Anterior cingulate cortex (tissue), 58 donors: Measurements from ENCODE around the gene PAPSS2.
"Not testable (repeated sequence)": the region's sequence is repeated elsewhere in the genome, so short reads cannot be mapped to it uniquely, and the experiment has no call there.

Experiments used
- DNase-seq, 58 donors: peaks; one replicate each; lab custom pipeline; 2025; lab: John Stamatoyannopoulos, UW

Gene PAPSS2

GRCh38 chr10:87739703-87740102, 80.0 kb downstream of the PAPSS2 start:
- no peak for DNase-seq

GRCh38 chr10:87740254-87740655, 80.6 kb downstream of the PAPSS2 start:
- DNase-seq, result no peak

- DNase-seq, result not testable (repeated sequence)
Observed at GRCh38 chr10:87742992-87743610, 83.4 kb downstream of the PAPSS2 start.

- DNase-seq, result no peak
Observed at GRCh38 chr10:87744606-87745005, 84.9 kb downstream of the PAPSS2 start.

GRCh38 chr10:87746911-87747310, 87.2 kb downstream of the PAPSS2 start:
- DNase-seq, result no peak

- DNase-seq, result not testable (repeated sequence)
Observed at GRCh38 chr10:87748244-87748643, 88.6 kb downstream of the PAPSS2 start.

- DNase-seq, result no peak
Observed at GRCh38 chr10:87750001-87750671, 90.5 kb downstream of the PAPSS2 start.

GRCh38 chr10:87750817-87751216, 91.1 kb downstream of the PAPSS2 start:
- DNase-seq, result no peak

- DNase-seq, result no peak
Observed at GRCh38 chr10:87751274-87751673, 91.6 kb downstream of the PAPSS2 start.

GRCh38 chr10:87752566-87752965, 92.9 kb downstream of the PAPSS2 start:
- DNase-seq, result no peak

GRCh38 chr10:87753995-87754866, 94.6 kb downstream of the PAPSS2 start:
- no peak for DNase-seq

GRCh38 chr10:87757685-87758084, 98.0 kb downstream of the PAPSS2 start:
- no peak for DNase-seq

GRCh38 chr10:87759551-87759950, 99.9 kb downstream of the PAPSS2 start:
- no peak for DNase-seq

GRCh38 chr10:87760195-87760905, 100.7 kb downstream of the PAPSS2 start:
- no peak for DNase-seq

GRCh38 chr10:87761153-87761552, 101.5 kb downstream of the PAPSS2 start:
- no peak for DNase-seq

- no peak for DNase-seq
Observed at GRCh38 chr10:87761892-87762291, 102.2 kb downstream of the PAPSS2 start.

GRCh38 chr10:87763086-87763861, 103.6 kb downstream of the PAPSS2 start:
- DNase-seq, result no peak

GRCh38 chr10:87764072-87764934, 104.6 kb downstream of the PAPSS2 start:
- no peak for DNase-seq
